BJ (cell line): Measurements from ENCODE around the gene CSNK1D. TPM values are rescaled to one million over a fixed set of nuclear protein-coding genes. Genes with fewer than 3 reads are reported as not detected.

Source experiments
- CTCF ChIA-PET: fragments of 350-600 bp; formaldehyde crosslinking; extraction: SDS; loops from one replicate; lab custom pipeline; 2021; ENCODE audit warnings: antibody characterized with exemption, inconsistent platforms; lab: Yijun Ruan, JAX
- POLR2A ChIA-PET: fragments of 300-600 bp; sonication (Branson Sonifier 250); formaldehyde crosslinking; extraction: SDS; loops from one replicate; lab custom pipeline; 2021; ENCODE audit warnings: antibody characterized with exemption; lab: Charles Lee
- DNase-seq: peaks from one replicate; pipeline ENCODE4 v3.0.0-alpha.2; 2011; ENCODE audit warnings: low read depth
- H3K27me3 ChIP-seq: 2 replicates; pipeline ENCODE4 v1.6.0; 2011; ENCODE audit warnings: low read length; ENCODE audit not compliant: control insufficient read depth, insufficient read depth
- H3K36me3 ChIP-seq: 2 replicates; pipeline ENCODE4 v1.5.1; 2011; ENCODE audit warnings: low read length; ENCODE audit not compliant: control insufficient read depth, insufficient read depth
- H3K4me3 ChIP-seq: 2 replicates; pipeline ENCODE4 v1.5.1; 2011; ENCODE audit warnings: low read depth, mild to moderate bottlenecking, control low read depth, low read length
- polyA plus RNA-seq: library from polyadenylated mRNA; depleted of rRNA; stranded (reverse); fragments of >200 nt; gene quantifications from 2 replicates; pipeline ENCODE4 v1.2.3, GENCODE V29; 2011
- TF ChIP-seq, protein P1 (sequence below): IDR thresholded peaks from 2 replicates; pipeline ENCODE4 v1.5.1; 2011; ENCODE audit warnings: low read depth, mild to moderate bottlenecking, control low read depth, inconsistent platforms, low read length, moderate library complexity; ENCODE audit not compliant: insufficient read depth

The CSNK1D gene
- polyA plus RNA-seq, 1 experiment = 118 TPM

DNA sequence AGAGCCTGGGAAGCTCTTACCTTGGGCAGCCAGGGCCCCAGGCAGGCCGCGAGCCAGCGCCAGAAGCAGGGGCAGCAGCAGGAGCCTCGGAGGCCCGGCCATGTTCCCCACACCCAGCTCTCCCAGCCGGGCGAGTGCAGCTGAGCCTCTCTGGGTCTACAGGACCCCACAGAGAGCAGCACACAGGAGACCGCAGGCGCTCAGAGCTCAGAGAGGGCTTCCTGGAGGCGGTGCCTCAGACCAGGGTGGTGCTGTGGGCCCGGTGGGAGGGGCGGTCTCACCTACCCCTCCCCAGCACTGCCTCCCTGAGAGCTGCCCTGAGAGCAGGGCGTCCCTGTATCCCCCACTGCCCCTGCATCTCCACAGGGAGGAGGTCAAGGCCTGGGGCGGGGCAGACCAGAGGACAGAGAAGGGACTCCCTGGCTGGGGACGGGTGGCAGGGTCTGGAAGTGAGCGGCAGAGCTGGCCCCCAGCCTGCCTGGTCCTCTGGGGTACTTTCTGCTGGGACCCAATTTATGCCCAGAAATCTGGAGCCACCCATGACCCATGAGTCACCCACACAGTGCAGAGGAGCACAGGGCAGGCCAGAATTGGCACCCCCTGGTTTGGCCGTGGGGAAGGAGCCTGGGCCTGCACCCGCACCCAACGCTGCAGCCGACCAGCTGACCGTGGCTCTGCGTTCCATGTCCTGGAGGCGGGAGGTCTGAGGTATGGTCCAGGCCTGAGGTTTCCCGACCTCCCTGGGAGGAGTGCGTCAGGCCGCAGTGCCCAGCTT is 44.1 kb upstream of the CSNK1D start, which contains the start of gene CD7:
TSS of gene CD7 (minus strand) at position 215 of the 775 bp plus-strand sequence. CDS start at position 102, 113 bp downstream.
- Histone ChIP-seq H3K4me3 (no peak within 1 kb of the TSS), H3K27me3 (peaks cover 9% of the 10 kb centered on the region), H3K36me3 (no peaks in the 10 kb centered on the region)
- TF ChIP-seq, protein P1, sequence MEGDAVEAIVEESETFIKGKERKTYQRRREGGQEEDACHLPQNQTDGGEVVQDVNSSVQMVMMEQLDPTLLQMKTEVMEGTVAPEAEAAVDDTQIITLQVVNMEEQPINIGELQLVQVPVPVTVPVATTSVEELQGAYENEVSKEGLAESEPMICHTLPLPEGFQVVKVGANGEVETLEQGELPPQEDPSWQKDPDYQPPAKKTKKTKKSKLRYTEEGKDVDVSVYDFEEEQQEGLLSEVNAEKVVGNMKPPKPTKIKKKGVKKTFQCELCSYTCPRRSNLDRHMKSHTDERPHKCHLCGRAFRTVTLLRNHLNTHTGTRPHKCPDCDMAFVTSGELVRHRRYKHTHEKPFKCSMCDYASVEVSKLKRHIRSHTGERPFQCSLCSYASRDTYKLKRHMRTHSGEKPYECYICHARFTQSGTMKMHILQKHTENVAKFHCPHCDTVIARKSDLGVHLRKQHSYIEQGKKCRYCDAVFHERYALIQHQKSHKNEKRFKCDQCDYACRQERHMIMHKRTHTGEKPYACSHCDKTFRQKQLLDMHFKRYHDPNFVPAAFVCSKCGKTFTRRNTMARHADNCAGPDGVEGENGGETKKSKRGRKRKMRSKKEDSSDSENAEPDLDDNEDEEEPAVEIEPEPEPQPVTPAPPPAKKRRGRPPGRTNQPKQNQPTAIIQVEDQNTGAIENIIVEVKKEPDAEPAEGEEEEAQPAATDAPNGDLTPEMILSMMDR = no peak
- ChIA-PET POLR2A (no interaction called here), CTCF (interaction anchor here (1.4 to 1.9 kb wide), 2 partner anchors 13 to 16 kb away, joined by 3 to 11 read pairs; no protein-coding TSS in a partner anchor)
- no peak for DNase-seq

DNA sequence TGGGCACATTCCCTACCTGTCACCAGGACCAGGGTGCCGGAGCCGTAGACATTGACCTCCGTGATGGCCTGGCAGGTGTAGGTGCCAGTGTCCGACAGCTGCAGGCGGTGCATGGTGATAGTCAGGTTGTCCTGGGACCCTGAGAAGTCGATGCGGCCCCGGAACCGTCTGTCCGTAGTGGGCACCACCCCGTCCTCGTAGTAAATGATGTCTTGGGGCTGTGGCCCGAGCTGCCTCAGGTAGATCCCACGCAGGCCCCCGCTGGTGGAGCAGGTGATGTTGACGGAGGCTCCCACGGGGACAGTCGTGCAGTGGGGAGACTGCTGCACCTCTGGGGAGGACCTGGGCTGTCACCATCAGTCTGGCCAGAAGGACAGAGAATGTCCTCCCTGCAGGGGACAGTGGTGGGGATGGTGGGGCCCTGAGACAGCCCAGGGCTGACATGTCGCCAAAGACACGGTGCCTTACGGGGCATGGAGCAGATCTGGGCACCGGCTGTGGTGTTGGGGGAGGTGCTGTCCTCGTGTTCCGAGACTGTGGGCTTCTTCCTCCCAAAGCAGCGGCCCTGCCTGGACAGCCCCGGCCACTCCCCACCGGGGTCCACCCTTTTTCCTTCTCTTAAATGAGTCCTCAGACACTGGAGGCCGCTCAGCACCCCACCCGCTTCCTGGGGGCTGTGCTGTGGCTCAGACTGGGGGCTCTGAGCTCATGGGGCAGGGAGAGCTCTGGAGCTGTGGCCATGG is 43.3 kb upstream of the CSNK1D start:
- Histone ChIP-seq H3K36me3 (no peaks in the 10 kb centered on the region), H3K4me3 (no peak overlapping the region), H3K27me3 (peaks cover 9% of the 10 kb centered on the region)
- ChIA-PET CTCF (interaction anchor here (1.4 to 1.9 kb wide), 2 partner anchors 12 to 16 kb away, joined by 3 to 11 read pairs; no protein-coding TSS in a partner anchor), POLR2A (no interaction called here)
- DNase-seq = no peak
- TF ChIP-seq, protein P1 = no peak

GRCh38 chr17:82315703-82316358 is 42.3 kb upstream of the CSNK1D start:
- no peak for DNase-seq
- POLR2A ChIA-PET = no interaction called here
- CTCF ChIA-PET = interaction anchor here (1.9 kb wide), 1 partner anchor 15 kb away, joined by 11 read pairs; no protein-coding TSS in a partner anchor
- Histone ChIP-seq H3K4me3 (no peak overlapping the region), H3K36me3 (no peaks in the 10 kb centered on the region), H3K27me3 (peaks cover 9% of the 10 kb centered on the region)
- TF ChIP-seq, protein P1 = no peak

- DNase-seq = no peak
- peaks cover 9% of the 10 kb centered on the region for H3K27me3 ChIP-seq
- ChIA-PET CTCF (interaction anchor here (0.7 kb wide), 1 partner anchor 15 kb away, joined by 3 read pairs; no protein-coding TSS in a partner anchor), POLR2A (no interaction called here)
- H3K4me3 ChIP-seq = no peak overlapping the region
- H3K36me3 ChIP-seq = no peaks in the 10 kb centered on the region
- TF ChIP-seq, protein P1 = no peak
Observed at GRCh38 chr17:82314727-82315605, 41.5 kb upstream of the CSNK1D start.
